HEK293 (cell line): ENCODE results near the gene ITIH1.

Source experiments
- CTCF ChIP-seq: fragments of 450-650 bp; formaldehyde crosslinking; IDR thresholded peaks from 2 replicates; pipeline ENCODE4 v1.5.1; 2016; ENCODE audit warnings: missing biosample characterization, missing genetic modification characterization
- PRDM6 ChIP-seq: fragments of 450-650 bp; formaldehyde crosslinking; IDR thresholded peaks from 2 replicates; pipeline ENCODE4 v1.5.1; 2017; ENCODE audit warnings: missing biosample characterization, missing genetic modification characterization
- ZNF121 ChIP-seq: fragments of 450-650 bp; formaldehyde crosslinking; IDR thresholded peaks from 2 replicates; pipeline ENCODE4 v1.5.1; 2016; ENCODE audit warnings: missing biosample characterization, missing genetic modification characterization
- ZNF24 ChIP-seq: fragments of 450-650 bp; formaldehyde crosslinking; IDR thresholded peaks from 2 replicates; pipeline ENCODE4 v1.5.1; 2016; ENCODE audit warnings: missing biosample characterization, missing genetic modification characterization
- ZNF580 ChIP-seq: fragments of 450-650 bp; formaldehyde crosslinking; IDR thresholded peaks from 2 replicates; pipeline ENCODE4 v1.5.1; 2016; ENCODE audit warnings: missing biosample characterization, missing genetic modification characterization
- ZNF585B ChIP-seq: fragments of 450-650 bp; formaldehyde crosslinking; IDR thresholded peaks from 2 replicates; pipeline ENCODE4 v1.5.1; 2016; ENCODE audit warnings: missing biosample characterization, missing genetic modification characterization

GRCh38 chr3:52794612-52795099 lies 17.3 kb downstream of the ITIH1 start, which contains the start of gene ITIH3:
- TF ChIP-seq CTCF (tag by site-specific recombination) (no peak), PRDM6 (no peak), ZNF585B (tag by site-specific recombination) (no peak), ZNF121 (tag by site-specific recombination) (no peak), ZNF580 (tag by site-specific recombination) (no peak), ZNF24 (tag by site-specific recombination) (no peak)
